GM18505 (cell line): ENCODE results near the gene TRIM72.
"Not testable (repeated sequence)": the region's sequence is repeated elsewhere in the genome, so short reads cannot be mapped to it uniquely, and the experiment has no call there.

Experiments
- ATAC-seq: cut with Tn5 transposase; IDR thresholded peaks from one replicate; pipeline ENCODE4 v1.9.1; 2021; ENCODE audit not compliant: unreplicated experiment
- POLR2A ChIP-seq: IDR thresholded peaks from 4 replicates; pipeline ENCODE4 v1.6.1; 2011; ENCODE audit warnings: borderline replicate concordance; ENCODE audit not compliant: insufficient read depth, insufficient read length; ENCODE audit errors: extremely low read depth

Gene TRIM72

GRCh38 chr16:31268891-31269290 lies 55.0 kb downstream of the TRIM72 start:
- no peak for TF ChIP-seq POLR2A
- no peak for ATAC-seq

GRCh38 chr16:31269541-31269940 lies 55.6 kb downstream of the TRIM72 start:
- TF ChIP-seq POLR2A: no peak
- ATAC-seq: no peak

- not testable (repeated sequence) for ATAC-seq
Measured at GRCh38 chr16:31269973-31270372, 56.1 kb downstream of the TRIM72 start.

- TF ChIP-seq POLR2A: no peak
- no peak for ATAC-seq
Measured at GRCh38 chr16:31270795-31271194, 56.9 kb downstream of the TRIM72 start.

- TF ChIP-seq POLR2A: no peak
- ATAC-seq: no peak
Measured at GRCh38 chr16:31271621-31272190, 57.8 kb downstream of the TRIM72 start.

- no peak for TF ChIP-seq POLR2A
- ATAC-seq: no peak
Measured at GRCh38 chr16:31273187-31273586, 59.3 kb downstream of the TRIM72 start.

- no peak for TF ChIP-seq POLR2A
- ATAC-seq: no peak
Measured at GRCh38 chr16:31273676-31274075, 59.8 kb downstream of the TRIM72 start.

- no peak for ATAC-seq
- TF ChIP-seq POLR2A: no peak
Measured at GRCh38 chr16:31274831-31275816, 61.2 kb downstream of the TRIM72 start.

GRCh38 chr16:31276600-31276999 lies 62.7 kb downstream of the TRIM72 start:
- no peak for ATAC-seq

GRCh38 chr16:31277659-31278260 lies 63.8 kb downstream of the TRIM72 start:
- TF ChIP-seq POLR2A: no peak
- no peak for ATAC-seq

More at GRCh38 chr16:31276600-31276999, 62.7 kb downstream of the TRIM72 start:
- no peak for TF ChIP-seq POLR2A

- ATAC-seq: not testable (repeated sequence)
Measured at GRCh38 chr16:31278853-31279252, 64.9 kb downstream of the TRIM72 start.
